ENCODE measurements around the gene TRABD2A.
"Not testable (repeated sequence)": the region's sequence is repeated elsewhere in the genome, so short reads cannot be mapped to it uniquely, and the experiment has no call there.

Gene TRABD2A

GRCh38 chr2:84778911-84779690 is 101.8 kb downstream of the TRABD2A start:
- no peak for DNase-seq (ENCODE audit: low spot score)

- no peak for DNase-seq (ENCODE audit: low spot score)
Measured at GRCh38 chr2:84776011-84776410, 104.9 kb downstream of the TRABD2A start.

GRCh38 chr2:84773562-84773961 is 107.3 kb downstream of the TRABD2A start:
- DNase-seq (ENCODE audit: low spot score), result not testable (repeated sequence)

All from pons (tissue), 1 donor.